HCEC 1CT (cell line): ENCODE measurements around the gene PTPN14.
"Not testable (repeated sequence)": the region's sequence is repeated elsewhere in the genome, so short reads cannot be mapped to it uniquely, and the experiment has no call there.

Experiments
- DNase-seq: peaks from one replicate; pipeline ENCODE4 v3.0.0-alpha.2; 2017

The PTPN14 gene

GRCh38 chr1:214540324-214540723, 11.1 kb downstream of the PTPN14 start:
- no peak for DNase-seq

GRCh38 chr1:214538496-214538895, 12.9 kb downstream of the PTPN14 start:
- no peak for DNase-seq

GRCh38 chr1:214537872-214538473, 13.4 kb downstream of the PTPN14 start:
- no peak for DNase-seq

- DNase-seq = peak; percentile 80
Observed at GRCh38 chr1:214537219-214537618, 14.2 kb downstream of the PTPN14 start.

- DNase-seq = no peak
Observed at GRCh38 chr1:214532070-214532469, 19.3 kb downstream of the PTPN14 start.

- DNase-seq = no peak
Observed at GRCh38 chr1:214525535-214526019, 25.8 kb downstream of the PTPN14 start.

GRCh38 chr1:214524824-214525223, 26.6 kb downstream of the PTPN14 start:
- DNase-seq = peak; percentile 54

- no peak for DNase-seq
Observed at GRCh38 chr1:214523124-214523824, 28.1 kb downstream of the PTPN14 start.

- DNase-seq = not testable (repeated sequence)
Observed at GRCh38 chr1:214521458-214521857, 29.9 kb downstream of the PTPN14 start.

- no peak for DNase-seq
Observed at GRCh38 chr1:214520544-214521165, 30.7 kb downstream of the PTPN14 start.

- DNase-seq = peak; percentile 63
Observed at GRCh38 chr1:214518361-214518760, 33.0 kb downstream of the PTPN14 start.

GRCh38 chr1:214516434-214517326, 34.7 kb downstream of the PTPN14 start:
- DNase-seq = no peak

- no peak for DNase-seq
Observed at GRCh38 chr1:214515544-214516433, 35.6 kb downstream of the PTPN14 start.

GRCh38 chr1:214514819-214515383, 36.5 kb downstream of the PTPN14 start:
- no peak for DNase-seq

GRCh38 chr1:214514032-214514818, 37.2 kb downstream of the PTPN14 start:
- peak; percentile 79 for DNase-seq

- no peak for DNase-seq
Observed at GRCh38 chr1:214513394-214513793, 38.0 kb downstream of the PTPN14 start.

- no peak for DNase-seq
Observed at GRCh38 chr1:214511639-214511998, 39.8 kb downstream of the PTPN14 start.

- DNase-seq = no peak
Observed at GRCh38 chr1:214510914-214511638, 40.3 kb downstream of the PTPN14 start.

- DNase-seq = no peak
Observed at GRCh38 chr1:214510477-214510876, 40.9 kb downstream of the PTPN14 start.

GRCh38 chr1:214509622-214510021, 41.8 kb downstream of the PTPN14 start:
- not testable (repeated sequence) for DNase-seq
